MCF 10A (cell line): Measurements from ENCODE around the gene DPH3. TPM values are rescaled to one million over a fixed set of nuclear protein-coding genes. Genes with fewer than 3 reads are reported as not detected.

ENCODE experiments used
- BruUV-seq: library from RNA; stranded (reverse); fragments of 400-500 nt; replicated peaks from 2 replicates; lab custom pipeline; 2021; lab: Mats Ljungman, UMichigan
- CTCF ChIA-PET: fragments of 300-600 bp; sonication (Branson Sonifier 250); formaldehyde crosslinking; extraction: SDS; loops from one replicate; lab custom pipeline; 2021; ENCODE audit warnings: antibody characterized with exemption, inconsistent platforms; lab: Yijun Ruan, JAX
- POLR2A ChIA-PET: fragments of 300-600, 350-650 bp; sonication (Branson Sonifier 250); formaldehyde crosslinking; extraction: SDS; loops from one replicate; lab custom pipeline; 2020; ENCODE audit warnings: antibody characterized with exemption, inconsistent platforms; lab: Yijun Ruan, JAX
- DNase-seq: peaks from one replicate; pipeline ENCODE4 v3.0.0-alpha.2; 2018; ENCODE audit not compliant: unreplicated experiment
- H3K27ac Mint-ChIP-seq: one replicate; pipeline ENCODE4 v1.8.0; 2022; ENCODE audit warnings: mild to moderate bottlenecking, low read depth, mixed read lengths; ENCODE audit not compliant: unreplicated experiment
- H3K27me3 Mint-ChIP-seq: one replicate; pipeline ENCODE4 v1.8.0; 2022; ENCODE audit warnings: mixed read lengths; ENCODE audit not compliant: insufficient read depth, unreplicated experiment
- H3K36me3 Mint-ChIP-seq: one replicate; pipeline ENCODE4 v1.8.0; 2022; ENCODE audit warnings: mild to moderate bottlenecking, moderate library complexity, mixed read lengths; ENCODE audit not compliant: insufficient read depth, unreplicated experiment
- H3K4me1 Mint-ChIP-seq: one replicate; pipeline ENCODE4 v1.8.0; 2022; ENCODE audit warnings: mixed read lengths; ENCODE audit not compliant: insufficient read depth, unreplicated experiment
- H3K4me3 Mint-ChIP-seq: one replicate; pipeline ENCODE4 v1.8.0; 2022; ENCODE audit warnings: mild to moderate bottlenecking, moderate library complexity, mixed read lengths; ENCODE audit not compliant: unreplicated experiment
- H3K9me3 Mint-ChIP-seq: one replicate; pipeline ENCODE4 v1.8.0; 2022; ENCODE audit warnings: mixed read lengths; ENCODE audit not compliant: unreplicated experiment
- intact Hi-C: fragments of 100-400 bp; cut with micrococcal nuclease; formaldehyde crosslinking; loops from 2 replicates; pipeline ENCODE4 v1.14.1; 2022
- total RNA-seq: library from RNA; stranded (reverse); gene quantifications from 2 replicates; pipeline ENCODE4 v1.2.3, GENCODE V29; 2022
- TF ChIP-seq, protein P1 (sequence below): fragments of 200-600 bp; IDR thresholded peaks from one replicate; pipeline ENCODE4 v1.8.0; 2022; ENCODE audit warnings: antibody characterized with exemption, mild to moderate bottlenecking; ENCODE audit not compliant: unreplicated experiment

The DPH3 gene
- total RNA-seq, 1 experiment from 2014 or later: 30.5 TPM

DNA sequence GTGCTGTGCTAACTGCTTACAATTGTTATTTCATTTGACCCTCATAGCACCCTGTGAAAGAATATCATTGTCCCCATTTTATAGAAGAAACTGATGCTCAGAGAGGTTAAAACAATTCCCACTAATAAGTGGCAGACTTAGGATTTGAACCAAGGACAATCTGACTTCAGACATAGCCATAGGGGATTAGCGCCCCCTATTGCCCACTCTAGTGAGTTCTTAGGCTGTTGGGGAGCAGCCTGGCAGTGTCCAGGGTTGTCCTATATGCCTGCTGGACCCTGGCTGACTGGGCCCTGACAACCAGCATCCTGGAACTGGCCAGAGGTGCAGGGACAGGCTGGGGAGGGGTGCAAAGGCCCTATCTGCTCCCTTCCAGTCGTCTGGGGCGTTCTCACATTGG lies 15.4 kb downstream of the DPH3 start:
- Mint-ChIP-seq H3K27ac (no peak overlapping the region), H3K9me3 (no peaks in the 10 kb centered on the region), H3K4me1 (peaks cover 39% of the 10 kb centered on the region), H3K4me3 (no peak overlapping the region), H3K27me3 (no peaks in the 10 kb centered on the region), H3K36me3 (no peaks in the 10 kb centered on the region)
- BruUV-seq: no TSS peak
- TF ChIP-seq, protein P1, sequence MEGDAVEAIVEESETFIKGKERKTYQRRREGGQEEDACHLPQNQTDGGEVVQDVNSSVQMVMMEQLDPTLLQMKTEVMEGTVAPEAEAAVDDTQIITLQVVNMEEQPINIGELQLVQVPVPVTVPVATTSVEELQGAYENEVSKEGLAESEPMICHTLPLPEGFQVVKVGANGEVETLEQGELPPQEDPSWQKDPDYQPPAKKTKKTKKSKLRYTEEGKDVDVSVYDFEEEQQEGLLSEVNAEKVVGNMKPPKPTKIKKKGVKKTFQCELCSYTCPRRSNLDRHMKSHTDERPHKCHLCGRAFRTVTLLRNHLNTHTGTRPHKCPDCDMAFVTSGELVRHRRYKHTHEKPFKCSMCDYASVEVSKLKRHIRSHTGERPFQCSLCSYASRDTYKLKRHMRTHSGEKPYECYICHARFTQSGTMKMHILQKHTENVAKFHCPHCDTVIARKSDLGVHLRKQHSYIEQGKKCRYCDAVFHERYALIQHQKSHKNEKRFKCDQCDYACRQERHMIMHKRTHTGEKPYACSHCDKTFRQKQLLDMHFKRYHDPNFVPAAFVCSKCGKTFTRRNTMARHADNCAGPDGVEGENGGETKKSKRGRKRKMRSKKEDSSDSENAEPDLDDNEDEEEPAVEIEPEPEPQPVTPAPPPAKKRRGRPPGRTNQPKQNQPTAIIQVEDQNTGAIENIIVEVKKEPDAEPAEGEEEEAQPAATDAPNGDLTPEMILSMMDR: peak; percentile 35
- POLR2A ChIA-PET: no interaction called here
- CTCF ChIA-PET: interaction anchor here (0.8 to 2.1 kb wide), 4 partner anchors 11 to 486 kb away, joined by 4 to 15 read pairs (median 8); no protein-coding TSS in a partner anchor
- intact Hi-C loops: loop anchor here (5.0 kb wide), 2 partner anchors 187 to 1047 kb away; no protein-coding TSS in a partner anchor
- peak; percentile 43 for DNase-seq

DNA sequence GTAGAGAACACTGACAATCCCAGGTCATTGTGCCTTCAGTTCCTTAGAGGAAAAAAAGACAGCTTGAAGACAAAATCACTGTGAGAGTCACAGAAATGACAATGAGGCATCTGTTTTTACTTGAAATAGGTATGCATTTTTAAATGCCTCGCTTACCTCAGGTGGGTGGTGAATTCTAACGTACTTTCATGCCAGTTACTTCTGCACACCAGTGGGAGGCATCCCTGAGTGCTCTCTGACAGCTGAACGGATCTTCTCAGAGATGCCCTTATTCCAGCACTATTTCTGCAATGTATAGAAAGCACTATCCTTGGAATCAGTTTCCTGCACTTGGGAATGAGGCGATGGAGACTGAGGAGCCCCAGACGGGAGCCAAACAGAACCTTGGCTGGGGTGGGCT lies 16.2 kb downstream of the DPH3 start:
- no peak for DNase-seq
- ChIA-PET POLR2A (interaction anchor here (0.7 to 1.5 kb wide), 2 partner anchors 192 to 487 kb away, joined by 3 read pairs; no protein-coding TSS in a partner anchor), CTCF (interaction anchor here (0.6 to 2.3 kb wide), 20 partner anchors 12 to 526 kb away, joined by 3 to 23 read pairs (median 6); partner anchors contain the start of gene GALNT15)
- no TSS peak for BruUV-seq
- H3K4me3 Mint-ChIP-seq: no peak overlapping the region
- no peaks in the 10 kb centered on the region for H3K36me3 Mint-ChIP-seq
- intact Hi-C loops: loop anchor here (5.0 kb wide), 2 partner anchors 186 to 1046 kb away; no protein-coding TSS in a partner anchor
- no peaks in the 10 kb centered on the region for H3K27me3 Mint-ChIP-seq
- no peak overlapping the region for H3K27ac Mint-ChIP-seq
- H3K4me1 Mint-ChIP-seq: peaks cover 40% of the 10 kb centered on the region
- no peaks in the 10 kb centered on the region for H3K9me3 Mint-ChIP-seq
- TF ChIP-seq, protein P1: no peak

DNA sequence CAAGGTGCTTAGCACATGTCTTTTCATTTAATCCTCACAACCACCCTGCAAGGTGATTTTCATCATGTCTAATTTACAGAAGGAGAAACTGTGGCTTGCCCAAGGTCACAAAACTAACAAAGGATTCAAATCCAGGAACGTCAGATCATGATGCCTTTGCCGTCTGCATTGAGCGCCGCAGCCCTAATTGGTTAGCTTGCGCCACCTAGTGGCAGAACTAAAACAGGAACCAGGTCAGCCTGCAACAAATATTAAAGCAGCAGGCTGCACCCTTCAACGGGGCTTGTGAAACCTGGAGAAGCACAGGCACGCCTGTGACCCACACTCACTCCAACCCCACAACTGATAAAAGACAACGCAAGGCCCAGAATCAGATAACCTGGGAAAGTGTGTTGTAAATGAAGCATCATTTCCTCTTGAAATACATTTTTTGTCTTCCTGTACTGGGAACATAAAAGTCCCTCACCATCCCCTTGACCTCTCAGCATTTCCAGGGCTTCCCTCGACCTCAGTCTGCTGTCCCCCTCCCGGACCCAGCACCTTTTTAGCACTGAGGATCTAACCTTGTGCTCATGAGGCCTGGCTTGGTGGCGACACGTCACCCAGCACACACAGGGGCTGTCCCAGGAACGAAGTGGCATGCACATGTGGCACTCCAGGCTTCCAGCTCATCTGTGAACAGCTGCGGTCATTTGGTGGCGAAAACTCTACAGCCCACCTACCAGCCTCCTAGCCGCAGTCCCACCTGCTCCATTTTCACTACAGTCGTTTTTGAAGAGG lies 17.3 kb downstream of the DPH3 start:
- Mint-ChIP-seq H3K4me3 (no peak overlapping the region), H3K9me3 (no peaks in the 10 kb centered on the region), H3K4me1 (peaks cover 32% of the 10 kb centered on the region), H3K27me3 (no peaks in the 10 kb centered on the region), H3K36me3 (no peaks in the 10 kb centered on the region), H3K27ac (no peak overlapping the region)
- intact Hi-C loops: loop anchor here (1.0 to 5.0 kb wide), 6 partner anchors 69 to 1045 kb away; no protein-coding TSS in a partner anchor
- DNase-seq: peak; percentile 89
- ChIA-PET CTCF (interaction anchor here (0.6 to 2.3 kb wide), 23 partner anchors 11 to 525 kb away, joined by 3 to 23 read pairs (median 6); partner anchors contain the start of gene GALNT15), POLR2A (interaction anchor here (1.1 to 1.5 kb wide), 2 partner anchors 175 to 191 kb away, joined by 3 read pairs; no protein-coding TSS in a partner anchor)
- TF ChIP-seq, protein P1: peak; percentile 95
- no TSS peak for BruUV-seq

DNA sequence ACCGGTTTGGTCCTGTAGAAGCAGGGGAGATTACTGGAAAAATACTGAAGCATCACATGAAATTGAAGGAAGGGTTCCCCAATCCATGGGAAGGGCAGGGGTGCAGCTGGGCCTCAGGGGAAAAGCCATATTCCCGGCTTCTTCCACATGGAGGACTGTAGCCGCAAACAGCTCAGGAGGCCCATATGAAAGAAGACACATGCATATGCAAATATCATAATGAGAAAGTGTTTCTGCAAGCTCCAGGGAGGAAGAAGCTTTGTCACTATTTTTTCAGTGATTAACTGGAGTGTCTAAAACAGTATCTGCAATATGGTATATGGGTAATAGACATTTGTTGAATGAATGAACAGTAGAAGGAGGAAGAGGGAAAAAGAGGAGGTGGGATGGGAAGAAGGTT lies 19.1 kb downstream of the DPH3 start:
- H3K27me3 Mint-ChIP-seq: no peaks in the 10 kb centered on the region
- peaks cover 32% of the 10 kb centered on the region for H3K4me1 Mint-ChIP-seq
- CTCF ChIA-PET: interaction anchor here (0.6 to 1.4 kb wide), 10 partner anchors 13 to 1035 kb away, joined by 3 to 10 read pairs (median 3); partner anchors contain the start of genes DPH3 and OXNAD1
- no peak overlapping the region for H3K4me3 Mint-ChIP-seq
- POLR2A ChIA-PET: interaction anchor here (1.0 kb wide), 1 partner anchor 71 kb away, joined by 3 read pairs; the partner anchor contains the start of gene GALNT15
- no peaks in the 10 kb centered on the region for H3K9me3 Mint-ChIP-seq
- peaks cover 6% of the 10 kb centered on the region for H3K36me3 Mint-ChIP-seq
- no peak overlapping the region for H3K27ac Mint-ChIP-seq
- TF ChIP-seq, protein P1: no peak
- DNase-seq: no peak
- intact Hi-C loops: loop anchor here (2.0 to 5.0 kb wide), 3 partner anchors 183 to 1043 kb away; no protein-coding TSS in a partner anchor
- no TSS peak for BruUV-seq
